Urinary bladder (tissue), 4 donors: ENCODE measurements around the gene HBG1. TPM values are rescaled to one million over a fixed set of nuclear protein-coding genes. Genes with fewer than 3 reads are reported as not detected.

ENCODE experiments used
- DNase-seq: peaks from one replicate; pipeline ENCODE4 v3.0.0-alpha.2; 2015; ENCODE audit errors: extremely low spot score
- H3K27ac ChIP-seq: one replicate; pipeline ENCODE4 v1.5.1; 2013; ENCODE audit warnings: low read depth, mild to moderate bottlenecking, moderate library complexity
- H3K36me3 ChIP-seq: one replicate; pipeline ENCODE4 v1.6.1; 2013; ENCODE audit warnings: mild to moderate bottlenecking, moderate library complexity; ENCODE audit not compliant: insufficient read depth
- H3K4me1 ChIP-seq: one replicate; pipeline ENCODE4 v1.6.1; 2013; ENCODE audit warnings: mild to moderate bottlenecking, moderate library complexity; ENCODE audit not compliant: insufficient read depth
- H3K4me3 ChIP-seq: one replicate; pipeline ENCODE4 v1.5.1; 2013; ENCODE audit warnings: low read depth, low read length
- WGBS: extraction: QIAGEN DNeasy Blood & Tissue Kit; methylation state at CpG from one replicate; pipeline ENCODE4 v1.1.7; 2013; 5-methylcytosine and 5-hydroxymethylcytosine counted together
- polyA plus RNA-seq: library from polyadenylated mRNA; stranded (reverse); fragments of 200-250 nt; gene quantifications from one replicate; pipeline ENCODE4 v1.2.3, GENCODE V29; 2013
- total RNA-seq: library from RNA; depleted of rRNA; stranded (reverse); fragments of >200 nt; gene quantifications from one replicate; pipeline ENCODE4 v1.2.3, GENCODE V29; 2014
- donor health status: healthy with polysubstance abuse.
- donor health status: healthy.

The HBG1 gene
- total and polyA plus RNA-seq, 2 donors = 39.3 TPM; not detected in 1

GRCh38 chr11:5284637-5285036, 35.0 kb upstream of the HBG1 start:
- no peak overlapping the region for H3K27ac ChIP-seq
- DNase-seq = no peak
- H3K36me3 ChIP-seq = no peaks in the 10 kb centered on the region
- no peak overlapping the region for H3K4me3 ChIP-seq
- no peaks in the 10 kb centered on the region for H3K4me1 ChIP-seq
- 81% methylated on average over 2 of the region's 2 CpGs for WGBS

- WGBS = 71% methylated on average over 1 of the region's 1 CpG
- Histone ChIP-seq H3K4me3 (no peak overlapping the region), H3K36me3 (no peaks in the 10 kb centered on the region), H3K4me1 (no peaks in the 10 kb centered on the region), H3K27ac (no peak overlapping the region)
- no peak for DNase-seq
These were observed 34.2 kb upstream of the HBG1 start for GRCh38 chr11:5283882-5284281.

- WGBS = 76% methylated on average over 3 of the region's 3 CpGs
- Histone ChIP-seq H3K4me1 (no peaks in the 10 kb centered on the region), H3K27ac (no peak overlapping the region), H3K4me3 (no peak overlapping the region), H3K36me3 (no peaks in the 10 kb centered on the region)
- DNase-seq = no peak
These were observed 33.4 kb upstream of the HBG1 start for GRCh38 chr11:5283086-5283485.

- no peak overlapping the region for H3K4me3 ChIP-seq
- DNase-seq = no peak
- WGBS = 67% methylated on average over 2 of the region's 2 CpGs
- no peaks in the 10 kb centered on the region for H3K36me3 ChIP-seq
- no peak overlapping the region for H3K27ac ChIP-seq
- H3K4me1 ChIP-seq = no peaks in the 10 kb centered on the region
These were observed 33.0 kb upstream of the HBG1 start for GRCh38 chr11:5282628-5283027.

GRCh38 chr11:5281596-5281995, 31.9 kb upstream of the HBG1 start:
- Histone ChIP-seq H3K4me3 (no peak overlapping the region), H3K27ac (no peak overlapping the region), H3K36me3 (no peaks in the 10 kb centered on the region), H3K4me1 (no peaks in the 10 kb centered on the region)
- no peak for DNase-seq

- Histone ChIP-seq H3K27ac (no peak overlapping the region), H3K4me3 (no peak overlapping the region), H3K4me1 (no peaks in the 10 kb centered on the region), H3K36me3 (no peaks in the 10 kb centered on the region)
- WGBS = 44% methylated on average over 3 of the region's 3 CpGs
- DNase-seq = no peak
These were observed 31.0 kb upstream of the HBG1 start for GRCh38 chr11:5280582-5281102.

- DNase-seq = no peak
- 85% methylated on average over 4 of the region's 4 CpGs for WGBS
- Histone ChIP-seq H3K36me3 (no peaks in the 10 kb centered on the region), H3K4me3 (no peak overlapping the region), H3K4me1 (no peaks in the 10 kb centered on the region), H3K27ac (no peak overlapping the region)
These were observed 29.9 kb upstream of the HBG1 start for GRCh38 chr11:5279471-5280090.

- WGBS = 37% methylated on average over 1 of the region's 1 CpG
These were observed 28.2 kb upstream of the HBG1 start for GRCh38 chr11:5277807-5278382.

GRCh38 chr11:5276697-5277096, 27.0 kb upstream of the HBG1 start:
- Histone ChIP-seq H3K4me3 (no peak overlapping the region), H3K27ac (no peak overlapping the region), H3K36me3 (no peaks in the 10 kb centered on the region), H3K4me1 (no peaks in the 10 kb centered on the region)
- WGBS = 80% methylated on average over 2 of the region's 2 CpGs
- DNase-seq = no peak

More at GRCh38 chr11:5277807-5278382, 28.2 kb upstream of the HBG1 start:
- H3K4me3 ChIP-seq = no peak overlapping the region
- H3K4me1 ChIP-seq = no peaks in the 10 kb centered on the region
- no peak overlapping the region for H3K27ac ChIP-seq
- no peaks in the 10 kb centered on the region for H3K36me3 ChIP-seq
- DNase-seq = no peak

- Histone ChIP-seq H3K4me3 (no peak overlapping the region), H3K27ac (no peak overlapping the region), H3K36me3 (no peaks in the 10 kb centered on the region), H3K4me1 (no peaks in the 10 kb centered on the region)
- DNase-seq = no peak
- 71% methylated on average over 6 of the region's 6 CpGs for WGBS
These were observed 25.9 kb upstream of the HBG1 start for GRCh38 chr11:5275369-5276110.

GRCh38 chr11:5274395-5274794, 24.7 kb upstream of the HBG1 start:
- no peak for DNase-seq
- WGBS = 75% methylated on average over 5 of the region's 5 CpGs
- Histone ChIP-seq H3K4me3 (no peak overlapping the region), H3K4me1 (no peaks in the 10 kb centered on the region), H3K36me3 (no peaks in the 10 kb centered on the region), H3K27ac (no peak overlapping the region)

- H3K4me3 ChIP-seq = no peak overlapping the region
- H3K4me1 ChIP-seq = no peaks in the 10 kb centered on the region
- 77% methylated on average over 4 of the region's 4 CpGs for whole genome bisulfite sequencing
- no peak for DNase-seq
- H3K27ac ChIP-seq = no peak overlapping the region
- no peaks in the 10 kb centered on the region for H3K36me3 ChIP-seq
These were observed 22.8 kb upstream of the HBG1 start for GRCh38 chr11:5272395-5273017.

GRCh38 chr11:5269715-5270147, 20.1 kb upstream of the HBG1 start, which contains the start of gene HBE1:
Gene HBE1 (minus strand): TSS chr11:5269945. CDS start chr11:5269890, 55 bp downstream.
- Histone ChIP-seq H3K36me3 (no peaks in the 10 kb centered on the region), H3K4me1 (no peaks in the 10 kb centered on the region), H3K27ac (no peak within 1 kb of the TSS), H3K4me3 (no peak within 1 kb of the TSS)
- WGBS = 67% methylated on average over 4 of the region's 4 CpGs
- DNase-seq = no peak
